Stimulated activated naive B cell treated with anti-CD40 and anti-IgM and Interleukin-4, amounts not matched to agents 10 μg/mL and 1 μg/mL and 100 μg/mL, for 72 hours (primary cell): Measurements from ENCODE around the gene HSPB7.
"Not testable (repeated sequence)": the region's sequence is repeated elsewhere in the genome, so short reads cannot be mapped to it uniquely, and the experiment has no call there.

Source experiments
- ATAC-seq, 2 donors: fragments of 150-1000 bp; cut with Tn5 transposase; replicated peaks; 2 replicates each; pipeline ENCODE4 v1.10.0; 2021; ENCODE audit warnings: moderate library complexity in 1 of 2
- DNase-seq: peaks from one replicate; pipeline ENCODE4 v3.0.0; 2021
- H3K27ac Mint-ChIP-seq: one replicate; pipeline ENCODE4 v1.8.0; 2022; ENCODE audit warnings: mild to moderate bottlenecking, mixed read lengths
- H3K27me3 Mint-ChIP-seq, 2 donors: one replicate each; pipeline ENCODE4 v1.8.0; 2022; ENCODE audit warnings: mixed read lengths in 2 of 2
- H3K36me3 Mint-ChIP-seq, 2 donors: one replicate each; pipeline ENCODE4 v1.8.0; 2022; ENCODE audit warnings: mixed read lengths in 2 of 2, mild to moderate bottlenecking in 1 of 2
- H3K4me1 Mint-ChIP-seq, 2 donors: one replicate each; pipeline ENCODE4 v1.8.0; 2022; ENCODE audit warnings: mixed read lengths in 2 of 2, mild to moderate bottlenecking in 1 of 2
- H3K4me3 Mint-ChIP-seq, 2 donors: one replicate each; pipeline ENCODE4 v1.8.0; 2022; ENCODE audit warnings: mild to moderate bottlenecking in 2 of 2, mixed read lengths in 2 of 2, moderate library complexity in 1 of 2
- H3K9me3 Mint-ChIP-seq, 2 donors: one replicate each; pipeline ENCODE4 v1.8.0; 2022; ENCODE audit warnings: mixed read lengths in 2 of 2, mild to moderate bottlenecking in 1 of 2

The HSPB7 gene

GRCh38 chr1:15994590-15995351, 23.1 kb downstream of the HSPB7 start:
- DNase-seq, result no peak
- Mint-ChIP-seq H3K27ac (no peak overlapping the region), H3K36me3 (no peaks in the 10 kb centered on the region), H3K27me3 (peaks cover 5 to 28% of the 10 kb centered on the region in 2 donors), H3K4me1 (peaks cover 1 to 6% of the 10 kb centered on the region in 2 donors), H3K4me3 (no peak overlapping the region), H3K9me3 (no peaks in the 10 kb centered on the region)
- peak; percentile 87 to 90 for ATAC-seq

DNA sequence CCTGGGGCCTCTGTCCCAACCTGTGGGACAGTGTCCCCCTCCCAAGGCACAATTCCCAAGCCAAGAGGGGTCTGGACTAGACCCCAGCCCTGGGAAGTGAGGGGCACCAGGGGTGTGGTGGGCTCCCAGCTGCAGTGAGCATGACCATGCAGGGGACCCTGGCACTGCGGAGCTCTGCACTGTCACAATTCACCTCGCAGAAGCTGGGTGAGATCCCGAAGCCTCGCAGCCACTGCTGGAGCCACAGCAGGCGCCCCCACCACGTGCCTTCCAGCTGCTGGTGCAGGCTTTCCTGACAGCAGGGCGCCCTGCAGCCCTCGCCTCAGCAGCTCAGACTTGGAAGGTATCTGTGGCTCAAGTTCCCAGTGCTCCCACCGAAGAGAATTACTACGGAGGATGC, 23.8 kb downstream of the HSPB7 start:
- Mint-ChIP-seq H3K4me1 (peaks cover 1 to 6% of the 10 kb centered on the region in 2 donors), H3K27ac (no peak overlapping the region), H3K36me3 (no peaks in the 10 kb centered on the region), H3K4me3 (no peak overlapping the region), H3K9me3 (no peaks in the 10 kb centered on the region), H3K27me3 (peaks cover 5 to 32% of the 10 kb centered on the region in 2 donors)
- ATAC-seq (no peak), DNase-seq (no peak)

GRCh38 chr1:15993666-15994065, 24.2 kb downstream of the HSPB7 start:
- Mint-ChIP-seq H3K27ac (no peak overlapping the region), H3K4me3 (no peak overlapping the region), H3K27me3 (peaks cover 9 to 36% of the 10 kb centered on the region in 2 donors), H3K4me1 (peaks cover 5 to 6% of the 10 kb centered on the region in 2 donors), H3K36me3 (no peaks in the 10 kb centered on the region), H3K9me3 (no peaks in the 10 kb centered on the region)
- DNase-seq (no peak), ATAC-seq (no peak)

DNA sequence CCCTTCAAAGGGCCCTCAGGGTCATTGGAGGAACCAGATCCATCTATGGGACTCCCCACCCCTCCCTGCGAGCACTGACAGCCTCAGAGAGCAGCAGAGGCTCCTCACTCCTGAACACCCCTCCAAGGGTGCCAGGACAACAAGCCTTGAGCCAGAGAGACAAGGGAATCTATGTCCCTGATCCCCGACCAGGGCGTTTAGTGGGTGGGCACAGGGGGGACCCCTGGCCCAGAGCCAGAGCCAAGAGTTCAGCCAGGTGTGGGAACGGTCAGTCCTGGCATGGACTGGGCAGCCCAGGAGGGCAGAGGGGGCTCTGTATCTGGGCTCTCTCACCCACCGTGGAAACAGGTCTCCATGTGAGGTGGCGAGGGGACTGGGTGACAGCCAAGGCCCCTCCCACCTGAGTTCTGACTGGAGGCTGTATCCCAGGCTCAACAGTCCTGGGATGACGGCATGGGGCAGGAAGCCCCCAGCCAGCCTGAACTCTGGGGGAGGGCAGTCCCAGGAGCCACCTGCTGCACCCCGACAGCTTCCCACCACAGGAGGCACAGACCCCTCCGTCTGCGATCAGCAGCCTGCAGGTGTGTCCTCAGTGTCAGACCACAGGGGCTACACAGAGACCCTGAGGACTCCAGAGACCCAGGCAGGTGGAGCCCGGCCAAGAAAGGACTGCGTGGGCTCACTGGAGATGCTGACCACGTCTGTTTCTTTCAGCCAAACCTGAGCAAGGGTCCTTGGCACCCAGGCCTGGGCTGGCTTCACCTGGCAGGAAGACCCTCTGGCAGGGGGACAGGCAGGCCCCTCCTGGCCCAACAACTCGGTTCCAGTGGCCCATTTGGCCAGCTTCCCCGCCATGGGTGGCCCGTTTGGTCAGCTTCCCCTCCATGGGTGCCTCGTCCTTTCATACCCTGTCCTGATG, 25.0 kb downstream of the HSPB7 start:
- Mint-ChIP-seq H3K36me3 (no peaks in the 10 kb centered on the region), H3K4me3 (no peak overlapping the region), H3K27me3 (peaks cover 9 to 33% of the 10 kb centered on the region in 2 donors), H3K9me3 (no peaks in the 10 kb centered on the region), H3K27ac (peak overlapping the region; percentile 49), H3K4me1 (peaks cover 5 to 6% of the 10 kb centered on the region in 2 donors)
- no peak for ATAC-seq
- no peak for DNase-seq

DNA sequence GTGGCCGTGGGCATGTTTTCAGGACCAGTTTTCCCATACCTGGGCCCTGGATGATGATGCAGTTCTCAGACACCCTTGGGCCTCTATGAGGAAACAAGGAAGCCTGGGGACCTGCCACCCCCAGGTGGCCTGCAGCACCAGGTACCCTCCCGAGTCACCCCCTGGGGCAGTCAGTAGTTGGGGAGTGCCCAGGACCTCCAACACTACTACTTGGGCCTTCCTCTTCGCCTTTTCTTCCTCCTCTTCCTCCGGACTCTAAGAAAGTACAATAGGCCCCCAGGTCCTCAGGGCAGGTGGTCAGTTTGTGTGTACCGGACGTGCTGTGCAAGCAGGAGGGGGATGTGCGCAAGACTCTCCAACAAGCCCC, 25.7 kb downstream of the HSPB7 start:
- peaks cover 5 to 6% of the 10 kb centered on the region in 2 donors for H3K4me1 Mint-ChIP-seq
- no peak overlapping the region for H3K4me3 Mint-ChIP-seq
- H3K27ac Mint-ChIP-seq, result peak overlapping the region; percentile 49
- ATAC-seq (no peak), DNase-seq (no peak)
- no peaks in the 10 kb centered on the region for H3K36me3 Mint-ChIP-seq
- H3K27me3 Mint-ChIP-seq, result peaks cover 6 to 27% of the 10 kb centered on the region in 2 donors
- H3K9me3 Mint-ChIP-seq, result no peaks in the 10 kb centered on the region

GRCh38 chr1:15991427-15992186, 26.2 kb downstream of the HSPB7 start:
- Mint-ChIP-seq H3K4me3 (no peak overlapping the region), H3K36me3 (no peaks in the 10 kb centered on the region), H3K9me3 (no peaks in the 10 kb centered on the region), H3K4me1 (peaks cover 5 to 6% of the 10 kb centered on the region in 2 donors), H3K27me3 (peaks cover 5 to 25% of the 10 kb centered on the region in 2 donors), H3K27ac (peak overlapping the region; percentile 56)
- no peak for DNase-seq
- no peak for ATAC-seq

- ATAC-seq, result no peak
- Mint-ChIP-seq H3K36me3 (no peaks in the 10 kb centered on the region), H3K27me3 (peaks cover 5 to 25% of the 10 kb centered on the region in 2 donors), H3K4me3 (no peak overlapping the region), H3K4me1 (peaks cover 6 to 7% of the 10 kb centered on the region in 2 donors), H3K27ac (no peak overlapping the region), H3K9me3 (no peaks in the 10 kb centered on the region)
- no peak for DNase-seq
Observed at GRCh38 chr1:15989776-15990175, 28.1 kb downstream of the HSPB7 start.

GRCh38 chr1:15988856-15989736, 28.7 kb downstream of the HSPB7 start:
- peaks cover 5 to 25% of the 10 kb centered on the region in 2 donors for H3K27me3 Mint-ChIP-seq

DNA sequence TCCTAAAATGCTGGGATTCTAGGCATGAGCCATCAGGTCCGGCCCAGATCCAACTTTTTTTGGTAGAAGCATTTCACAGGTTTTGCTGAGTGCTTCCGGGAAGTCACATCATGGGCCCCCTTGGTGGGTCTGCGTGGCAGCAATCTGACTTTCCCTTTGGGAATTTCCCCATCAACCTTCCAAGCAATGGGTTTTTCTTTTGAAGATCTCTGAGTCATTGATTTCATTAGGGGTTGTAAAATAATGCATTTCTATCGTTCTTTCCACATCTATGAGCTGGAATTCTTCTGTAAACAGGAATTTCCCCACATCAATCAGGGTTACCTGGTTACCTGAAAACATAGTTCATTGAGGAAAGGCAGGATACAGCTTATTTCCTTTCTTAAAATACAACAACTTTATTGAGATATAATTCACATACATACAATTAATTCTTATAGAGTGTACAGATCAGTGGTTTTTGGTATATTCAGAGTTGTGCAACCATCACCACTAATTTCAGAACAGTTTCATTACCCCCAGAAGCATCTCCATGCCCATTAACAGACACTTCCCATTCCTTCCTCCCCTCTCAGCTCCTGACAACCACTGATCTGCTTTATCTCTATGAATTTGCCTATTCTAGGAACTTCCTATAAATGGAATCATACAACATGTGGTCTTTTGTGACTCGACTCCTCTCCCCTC, 32.1 kb downstream of the HSPB7 start:
- DNase-seq (no peak), ATAC-seq (no peak)
- Mint-ChIP-seq H3K4me1 (peaks cover 5 to 10% of the 10 kb centered on the region in 2 donors), H3K27me3 (peaks cover 5 to 17% of the 10 kb centered on the region in 2 donors), H3K27ac (no peak overlapping the region), H3K36me3 (no peaks in the 10 kb centered on the region), H3K4me3 (no peak overlapping the region), H3K9me3 (peaks cover 2 to 6% of the 10 kb centered on the region in 2 donors)

More at GRCh38 chr1:15988856-15989736, 28.7 kb downstream of the HSPB7 start:
- Mint-ChIP-seq H3K4me3 (no peak overlapping the region), H3K9me3 (no peaks in the 10 kb centered on the region), H3K4me1 (peaks cover 6 to 10% of the 10 kb centered on the region in 2 donors), H3K27ac (no peak overlapping the region), H3K36me3 (no peaks in the 10 kb centered on the region)
- no peak for ATAC-seq
- DNase-seq, result no peak

DNA sequence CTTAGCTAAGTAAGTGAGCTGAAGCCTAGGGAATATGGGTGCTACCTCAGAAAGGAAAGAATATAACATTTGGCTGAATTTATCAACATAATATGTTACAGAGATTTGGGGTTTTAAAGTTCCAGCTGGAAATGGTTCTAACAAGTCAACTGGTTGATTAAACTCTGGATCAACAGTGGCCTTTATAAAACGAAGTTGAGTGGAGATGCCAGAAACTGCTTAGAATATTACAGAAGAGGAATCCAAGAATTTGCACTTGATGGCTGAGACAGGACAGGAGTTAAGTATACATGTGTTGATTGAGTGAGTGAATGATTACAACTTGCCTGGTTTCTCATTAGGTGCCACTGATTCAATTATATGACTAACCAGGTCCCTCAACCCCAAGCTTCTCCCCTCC, 34.6 kb downstream of the HSPB7 start:
- H3K27ac Mint-ChIP-seq, result no peak overlapping the region
- H3K36me3 Mint-ChIP-seq, result no peaks in the 10 kb centered on the region
- no peak for DNase-seq

GRCh38 chr1:15981679-15982078, 36.2 kb downstream of the HSPB7 start:
- no peak for ATAC-seq
- Mint-ChIP-seq H3K27me3 (no peaks in the 10 kb centered on the region), H3K9me3 (peaks cover 2 to 6% of the 10 kb centered on the region in 2 donors), H3K27ac (no peak overlapping the region), H3K4me3 (no peak overlapping the region), H3K36me3 (no peaks in the 10 kb centered on the region), H3K4me1 (peaks cover 4 to 9% of the 10 kb centered on the region in 2 donors)
- no peak for DNase-seq

More for the DNA sequence above, 34.6 kb downstream of the HSPB7 start:
- H3K4me3 Mint-ChIP-seq, result no peak overlapping the region
- no peaks in the 10 kb centered on the region for H3K27me3 Mint-ChIP-seq
- no peak for ATAC-seq
- peaks cover 2 to 6% of the 10 kb centered on the region in 2 donors for H3K9me3 Mint-ChIP-seq
- peaks cover 0 to 6% of the 10 kb centered on the region in 2 donors for H3K4me1 Mint-ChIP-seq

GRCh38 chr1:15977947-15978346, 39.9 kb downstream of the HSPB7 start:
- not testable (repeated sequence) for H3K27ac Mint-ChIP-seq, H3K9me3 Mint-ChIP-seq, H3K4me3 Mint-ChIP-seq, DNase-seq, ATAC-seq, H3K27me3 Mint-ChIP-seq
- Mint-ChIP-seq H3K36me3 (peaks cover 11 to 17% of the 10 kb centered on the region in 2 donors), H3K4me1 (peaks cover 19 to 37% of the 10 kb centered on the region in 2 donors)
